ENCODE results near the gene SEMA4B.
A peak's percentile ranks its signal among the peaks of the same experiment; 100 is the strongest.

SEMA4B gene

GRCh38 chr15:90188914-90189748 lies 12.0 kb upstream of the SEMA4B start:
- Histone ChIP-seq H3K36me3 (ENCODE audit: low read length) (no peaks in the 10 kb centered on the region), H3K9me2 (replicated peaks; ENCODE audit: insufficient read depth, low read length) (no peaks in the 10 kb centered on the region), H3K9me3 (ENCODE audit: insufficient read depth, low read length) (no peaks in the 10 kb centered on the region), H3K79me2 (ENCODE audit: insufficient read depth, low read length) (no peaks in the 10 kb centered on the region), H4K20me1 (ENCODE audit: low read depth, low read length) (no peaks in the 10 kb centered on the region), H3K27ac (ENCODE audit: low read depth, low read length) (no peak overlapping the region), H3K27me3 (ENCODE audit: low read length) (no peaks in the 10 kb centered on the region), H3K4me3 (ENCODE audit: insufficient read depth, low read length, poor library complexity, severe bottlenecking) (no peak overlapping the region), H3K9ac (ENCODE audit: low read length) (no peak overlapping the region), H2AFZ (ENCODE audit: low read depth, low read length, severe bottlenecking) (no peak overlapping the region), H3F3A (ENCODE audit: insufficient read depth) (peaks cover 13% of the 10 kb centered on the region), H3K4me2 (ENCODE audit: low read depth, low read length, poor library complexity, severe bottlenecking) (no peak overlapping the region)
- TF ChIP-seq CTCF (IDR thresholded peaks at IDR 0.05; ENCODE audit: insufficient read depth, low read length, poor library complexity, severe bottlenecking) (no peak), EZH2phosphoT487 (conservative IDR thresholded peaks at IDR 0.05; ENCODE audit: low read length) (no peak)

- no peak overlapping the region for H3K4me2 ChIP-seq (ENCODE audit: low read depth, low read length, poor library complexity, severe bottlenecking)
- H4K20me1 ChIP-seq (ENCODE audit: low read depth, low read length): no peaks in the 10 kb centered on the region
- peaks cover 13% of the 10 kb centered on the region for H3F3A ChIP-seq (ENCODE audit: insufficient read depth)
- H3K9ac ChIP-seq (ENCODE audit: low read length): 0 out of 2 replicates have a peak overlapping the region, but pooled peaks have one; percentile 54
- no peaks in the 10 kb centered on the region for H3K9me3 ChIP-seq (ENCODE audit: insufficient read depth, low read length)
- H3K79me2 ChIP-seq (ENCODE audit: insufficient read depth, low read length): no peaks in the 10 kb centered on the region
- TF ChIP-seq CTCF (IDR thresholded peaks at IDR 0.05; ENCODE audit: insufficient read depth, low read length, poor library complexity, severe bottlenecking) (no peak), EZH2phosphoT487 (conservative IDR thresholded peaks at IDR 0.05; ENCODE audit: low read length) (no peak)
- no peaks in the 10 kb centered on the region for H3K9me2 ChIP-seq (replicated peaks; ENCODE audit: insufficient read depth, low read length)
- H3K27me3 ChIP-seq (ENCODE audit: low read length): no peaks in the 10 kb centered on the region
- H3K4me3 ChIP-seq (ENCODE audit: insufficient read depth, low read length, poor library complexity, severe bottlenecking): no peak overlapping the region
- H2AFZ ChIP-seq (ENCODE audit: low read depth, low read length, severe bottlenecking): no peak overlapping the region
- H3K36me3 ChIP-seq (ENCODE audit: low read length): no peaks in the 10 kb centered on the region
- no peak overlapping the region for H3K27ac ChIP-seq (ENCODE audit: low read depth, low read length)
These were observed 11.2 kb upstream of the SEMA4B start for GRCh38 chr15:90189781-90190467.

GRCh38 chr15:90190606-90191343 lies 10.4 kb upstream of the SEMA4B start:
- peak overlapping the region; percentile 54 for H3K9ac ChIP-seq (ENCODE audit: low read length)
- H3K27me3 ChIP-seq (ENCODE audit: low read length): no peaks in the 10 kb centered on the region
- peak overlapping the region; percentile 95 for H3K27ac ChIP-seq (ENCODE audit: low read depth, low read length)
- H3K4me3 ChIP-seq (ENCODE audit: insufficient read depth, low read length, poor library complexity, severe bottlenecking): peak overlapping the region; percentile 31
- H3K36me3 ChIP-seq (ENCODE audit: low read length): no peaks in the 10 kb centered on the region
- H3K79me2 ChIP-seq (ENCODE audit: insufficient read depth, low read length): no peaks in the 10 kb centered on the region
- H3K4me2 ChIP-seq (ENCODE audit: low read depth, low read length, poor library complexity, severe bottlenecking): peak overlapping the region; percentile 74
- no peaks in the 10 kb centered on the region for H3K9me3 ChIP-seq (ENCODE audit: insufficient read depth, low read length)
- H3F3A ChIP-seq (ENCODE audit: insufficient read depth): peaks cover 11% of the 10 kb centered on the region
- peak overlapping the region; percentile 65 for H2AFZ ChIP-seq (ENCODE audit: low read depth, low read length, severe bottlenecking)
- H4K20me1 ChIP-seq (ENCODE audit: low read depth, low read length): no peaks in the 10 kb centered on the region
- no peaks in the 10 kb centered on the region for H3K9me2 ChIP-seq (replicated peaks; ENCODE audit: insufficient read depth, low read length)
- TF ChIP-seq CTCF (IDR thresholded peaks at IDR 0.05; ENCODE audit: insufficient read depth, low read length, poor library complexity, severe bottlenecking) (no peak), EZH2phosphoT487 (conservative IDR thresholded peaks at IDR 0.05; ENCODE audit: low read length) (no peak)
